SK-N-DZ (cell line): ENCODE measurements around the gene TOP3B.

Experiments used
- DNase-seq: peaks from one replicate; pipeline ENCODE4 v3.0.0-alpha.2; 2015; ENCODE audit warnings: low spot score

TOP3B gene

DNA sequence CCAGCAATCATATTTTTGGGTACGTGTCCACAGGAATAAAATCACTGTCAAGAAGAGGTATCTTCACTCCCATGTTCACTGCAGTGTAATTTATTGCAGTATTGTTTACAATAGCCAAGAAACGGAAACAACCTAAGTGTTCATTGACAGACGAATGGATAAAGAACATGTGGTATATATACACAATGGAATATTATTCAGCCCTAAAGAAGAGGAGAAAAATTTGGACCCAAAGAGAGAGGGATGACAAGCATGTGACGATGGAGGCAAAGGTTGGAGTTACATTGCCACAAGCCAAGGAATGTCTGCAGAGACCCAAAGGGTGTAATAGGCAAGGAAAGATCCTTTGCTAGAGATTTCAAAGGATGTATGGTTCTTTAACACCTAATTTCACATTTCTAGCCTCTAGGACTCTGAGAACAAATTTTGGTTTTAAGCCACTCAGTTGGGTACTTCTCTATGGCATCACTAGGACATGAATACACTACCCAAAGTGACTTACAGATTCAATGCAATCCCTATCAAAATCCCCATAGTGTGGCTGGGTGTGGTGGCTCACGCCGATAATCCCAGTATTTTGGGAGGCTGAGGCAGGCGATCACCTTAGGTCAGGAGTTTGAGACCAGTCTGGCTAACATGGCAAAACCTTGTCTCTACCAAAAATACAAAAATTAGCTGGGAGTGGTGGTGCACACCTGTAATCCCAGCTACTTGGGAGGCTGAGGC lies 31.1 kb upstream of the TOP3B start:
- DNase-seq, result no peak

DNA sequence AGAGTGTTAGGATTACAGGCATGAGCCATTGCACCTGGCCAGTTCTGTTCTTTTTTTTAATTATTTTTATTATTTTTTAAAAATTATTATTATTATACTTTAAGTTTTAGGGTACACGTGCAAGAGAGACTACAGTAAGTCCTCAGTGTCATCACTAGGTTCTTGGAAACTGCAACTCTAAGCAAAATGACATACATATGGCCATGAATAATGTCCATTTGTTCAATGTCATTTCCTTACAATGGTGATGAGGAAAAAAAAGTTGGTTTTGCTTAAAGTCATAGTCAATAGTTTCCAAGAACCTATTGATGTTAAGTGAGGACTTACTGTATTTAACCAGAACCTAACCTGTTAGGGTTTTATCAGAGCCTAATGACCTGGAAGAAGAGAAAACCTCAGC lies 29.4 kb upstream of the TOP3B start:
- DNase-seq, result no peak

DNA sequence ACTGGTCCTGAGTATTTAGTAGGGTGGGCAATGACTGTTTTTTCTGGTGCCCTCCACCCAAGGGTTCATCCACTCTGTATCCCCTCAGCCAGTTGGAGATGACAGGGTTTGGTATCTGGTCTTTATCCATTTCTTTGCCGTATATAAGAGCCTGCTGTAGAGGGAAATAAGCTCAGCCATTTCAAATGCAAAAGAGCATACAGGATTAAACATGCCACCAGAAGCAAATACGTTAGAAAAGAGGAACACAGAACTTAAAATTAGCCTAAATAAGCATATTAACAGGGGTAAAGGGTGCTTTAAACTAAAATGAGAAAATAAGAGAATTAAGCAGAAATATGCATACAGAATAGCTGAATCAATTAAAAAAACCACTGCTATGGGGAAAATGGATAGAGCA lies 27.8 kb upstream of the TOP3B start:
- no peak for DNase-seq

DNA sequence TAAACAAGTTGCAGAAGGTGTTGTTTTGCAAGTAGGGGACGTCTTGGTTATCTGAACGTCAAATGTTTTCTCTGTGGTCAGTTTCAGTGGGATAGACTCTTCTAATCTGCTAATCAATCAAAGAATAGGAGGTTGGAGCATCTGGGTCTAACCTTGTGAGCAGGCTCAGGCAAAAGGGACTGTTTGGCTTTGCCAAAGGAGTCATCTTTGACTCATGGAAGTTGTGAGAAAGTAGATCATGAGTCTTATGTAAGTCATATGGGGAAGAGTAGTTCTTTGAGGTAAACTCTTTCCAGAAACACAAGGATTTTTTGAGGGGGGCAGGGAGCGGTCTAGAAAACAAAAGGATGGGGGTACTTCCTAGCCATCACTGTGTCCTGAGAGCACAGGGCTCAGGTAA lies 27.1 kb upstream of the TOP3B start:
- no peak for DNase-seq

DNA sequence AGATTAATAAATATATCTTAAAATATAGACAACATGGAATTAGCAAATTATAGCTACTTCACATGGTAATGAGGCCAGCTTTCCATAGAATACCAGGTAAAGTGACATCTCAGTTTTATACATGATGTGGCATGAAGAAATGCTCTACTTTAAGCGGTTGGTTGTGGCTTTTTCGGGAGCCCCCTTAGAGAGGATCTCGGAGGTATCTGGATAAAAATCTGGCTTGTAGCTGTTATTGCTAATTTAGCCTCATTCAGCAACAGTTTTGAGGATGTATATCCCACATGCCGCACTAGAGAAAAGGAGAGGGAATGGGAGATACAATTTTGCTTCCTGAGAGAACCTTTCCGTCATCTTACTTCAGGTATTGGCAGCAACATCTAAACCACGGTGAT lies 24.0 kb upstream of the TOP3B start:
- DNase-seq, result no peak

DNA sequence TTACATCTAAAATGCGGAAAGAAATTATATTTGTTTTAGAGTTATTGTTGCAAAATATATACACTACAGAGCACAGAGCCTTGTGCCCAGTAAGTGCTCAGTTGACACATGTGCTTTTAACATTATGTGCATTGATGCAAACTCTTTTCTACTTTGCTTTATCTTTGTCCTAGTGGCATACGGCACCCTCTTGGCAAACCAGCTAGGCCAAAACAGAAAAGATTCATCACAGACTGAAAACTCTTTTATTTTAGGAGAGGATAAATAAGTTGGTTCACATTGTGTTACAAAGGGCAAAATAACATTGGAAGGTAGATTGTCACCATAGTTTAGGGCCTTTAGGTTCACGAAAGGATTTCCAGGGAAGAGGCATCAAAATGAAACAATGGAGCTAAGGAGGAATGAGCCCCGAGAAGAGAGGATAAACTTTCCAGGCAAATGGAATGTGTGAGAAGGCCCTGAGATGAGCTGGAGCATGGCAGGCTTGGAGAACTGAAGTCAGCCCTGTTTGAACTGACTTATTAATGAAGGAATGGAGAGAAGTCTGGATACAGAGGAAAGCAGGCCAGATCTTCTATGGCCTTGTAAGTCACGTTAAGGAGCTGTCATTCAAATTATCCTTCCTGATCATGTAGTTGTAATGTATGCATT lies 23.5 kb upstream of the TOP3B start:
- no peak for DNase-seq

DNA sequence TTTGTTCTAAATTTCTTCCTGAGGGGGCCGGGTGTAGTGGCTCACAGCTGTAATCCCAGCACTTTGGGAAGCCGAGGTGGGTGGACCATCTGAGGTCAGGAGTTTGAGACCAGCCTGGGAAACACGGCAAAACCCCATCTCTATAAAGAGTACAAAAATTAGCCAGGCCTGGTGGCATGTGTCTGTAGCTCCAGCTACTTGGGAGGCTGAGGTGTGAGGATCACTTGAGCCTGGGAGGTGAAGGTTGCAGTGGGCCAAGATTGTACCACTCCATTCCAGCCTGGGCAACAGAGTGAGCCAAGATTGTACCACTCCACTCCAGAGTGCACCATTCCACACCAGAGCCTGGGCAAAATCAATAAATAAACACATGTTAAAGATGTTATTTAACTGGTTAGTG lies 20.6 kb upstream of the TOP3B start:
- no peak for DNase-seq

DNA sequence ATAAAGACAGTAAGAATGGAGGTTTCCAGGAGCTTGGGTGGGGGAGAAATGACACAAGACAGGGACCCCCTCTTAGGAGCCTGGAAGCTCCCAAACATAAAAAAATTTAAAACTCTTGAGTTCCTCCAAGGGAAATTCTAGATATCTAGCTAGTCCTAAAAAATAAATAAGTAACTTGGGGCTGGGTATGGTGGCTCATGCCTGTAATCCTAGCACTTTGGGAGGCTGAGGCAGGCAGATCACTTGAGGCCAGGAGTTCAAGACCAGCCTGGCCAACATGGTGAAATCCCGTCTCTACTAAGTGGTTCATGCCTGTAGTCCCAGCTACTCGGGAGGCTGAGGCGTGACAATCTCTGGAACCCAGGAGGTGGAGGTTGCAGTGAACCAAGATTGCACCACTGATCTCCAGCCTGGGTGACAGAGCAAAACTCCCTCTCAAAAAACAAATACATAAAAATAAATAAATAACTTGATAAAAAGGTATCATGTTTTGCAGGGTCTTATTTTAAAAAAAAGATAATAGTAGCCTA lies 20.0 kb upstream of the TOP3B start:
- no peak for DNase-seq

DNA sequence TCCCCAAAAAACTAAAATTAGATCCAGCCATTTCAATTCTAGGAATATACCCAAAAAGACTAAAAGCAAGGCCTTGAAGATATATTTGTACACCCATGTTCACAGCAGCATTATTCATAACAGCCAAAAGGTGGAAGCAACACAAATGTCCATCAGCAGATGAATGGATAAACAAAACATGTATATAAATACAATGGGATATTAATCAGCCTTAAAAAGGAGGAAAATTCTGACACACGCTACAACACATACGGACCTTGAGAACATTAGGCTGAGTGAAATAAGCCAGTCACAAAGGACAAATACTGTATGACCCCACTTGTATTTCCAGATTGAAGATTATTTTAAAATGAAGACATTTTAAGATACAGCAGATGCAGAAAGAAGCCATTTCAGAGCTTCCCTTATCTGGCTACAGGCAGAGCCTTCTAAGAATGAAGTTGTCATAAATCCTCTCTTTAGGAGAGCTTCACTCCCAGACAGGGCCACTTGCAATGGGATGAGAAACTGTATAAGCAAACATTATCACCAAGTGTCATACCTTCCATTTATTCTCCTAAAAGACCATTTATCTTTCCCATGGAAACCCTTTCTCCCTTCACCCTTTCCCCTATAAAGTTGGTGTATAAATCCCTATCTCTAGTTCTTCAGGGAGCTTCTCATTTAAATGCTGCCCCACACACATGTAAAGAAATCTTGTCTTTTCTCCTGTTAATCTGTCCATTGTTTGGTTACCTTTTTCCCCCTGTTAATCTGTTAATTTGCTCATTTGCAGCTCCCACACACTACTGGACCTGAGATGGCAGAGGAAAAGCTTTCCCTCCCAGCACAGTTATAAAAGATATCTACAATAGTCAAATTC lies 19.3 kb upstream of the TOP3B start:
- DNase-seq, result no peak

DNA sequence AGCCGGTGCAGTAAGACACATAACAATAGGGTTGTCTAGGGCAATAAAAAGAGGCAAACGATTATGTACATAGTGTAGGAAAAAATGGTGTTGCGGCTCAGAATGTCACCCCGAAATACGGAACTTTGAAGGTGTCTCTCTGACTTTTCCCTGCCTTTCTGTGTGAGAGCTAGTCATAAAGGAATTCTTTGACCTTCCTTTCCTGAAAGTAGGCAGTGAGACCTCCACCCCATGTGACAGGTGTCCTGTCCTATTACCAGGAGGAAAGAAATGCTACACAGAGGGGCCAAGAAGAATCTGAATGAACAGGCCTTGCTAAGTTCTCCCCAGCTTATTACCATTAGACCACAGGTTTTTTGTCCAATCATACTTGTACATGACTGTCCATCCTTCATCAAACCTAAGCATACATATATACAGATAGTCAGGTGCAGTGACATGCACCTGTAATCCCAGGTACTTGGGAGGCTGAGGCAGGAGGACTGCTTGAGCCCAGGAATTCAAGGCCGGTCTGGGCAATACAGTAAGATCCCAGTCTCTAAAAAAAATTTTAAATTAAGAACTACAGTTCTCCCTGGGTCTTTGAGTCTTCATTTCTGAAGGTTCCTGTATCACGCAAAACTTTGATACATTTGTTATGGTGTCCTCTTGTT lies 16.1 kb upstream of the TOP3B start:
- DNase-seq, result no peak

DNA sequence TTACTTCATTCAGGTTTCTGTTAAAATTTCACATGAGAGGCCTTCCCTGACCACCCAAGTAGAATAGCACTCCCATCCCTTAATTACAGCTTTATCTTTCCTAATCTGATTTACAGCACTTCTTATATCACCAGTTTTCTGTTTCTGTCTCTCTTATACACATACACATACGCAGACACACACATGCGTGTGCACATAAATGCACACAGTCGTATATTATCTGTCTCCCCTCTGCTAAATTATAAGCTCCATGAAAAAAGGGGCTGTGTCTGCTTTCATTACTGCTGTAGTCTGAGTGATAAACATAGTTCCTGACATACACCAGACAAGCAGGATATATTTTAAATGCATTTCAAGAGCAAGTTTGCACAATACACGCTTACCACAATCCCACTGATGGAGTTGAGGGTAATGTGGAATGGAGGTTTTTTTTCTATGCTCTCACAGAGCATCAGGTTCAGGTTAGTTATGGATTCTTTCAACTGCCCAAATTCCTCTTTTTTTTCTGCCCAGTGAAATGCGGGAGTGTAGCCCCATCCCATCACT lies 13.7 kb upstream of the TOP3B start:
- DNase-seq, result peak; percentile 22

DNA sequence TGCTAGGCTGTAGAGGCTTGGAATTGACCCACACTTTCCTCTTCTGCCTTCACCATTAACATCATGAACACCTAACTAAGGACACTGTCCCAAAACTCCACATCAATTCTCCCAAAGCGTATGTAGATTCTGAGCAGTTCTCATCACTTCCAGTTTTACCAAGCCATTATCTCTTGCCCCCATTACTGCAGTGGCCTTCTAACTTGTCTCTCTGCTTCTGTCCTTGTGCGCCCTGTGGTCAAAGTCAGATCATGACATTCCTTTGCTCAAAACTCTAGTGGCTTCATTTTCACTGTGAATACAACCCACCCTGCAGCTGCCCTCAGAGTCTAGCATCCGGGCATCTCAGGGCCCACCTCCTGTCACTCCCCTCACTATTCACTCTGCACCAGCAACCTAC lies 13.1 kb upstream of the TOP3B start:
- no peak for DNase-seq

DNA sequence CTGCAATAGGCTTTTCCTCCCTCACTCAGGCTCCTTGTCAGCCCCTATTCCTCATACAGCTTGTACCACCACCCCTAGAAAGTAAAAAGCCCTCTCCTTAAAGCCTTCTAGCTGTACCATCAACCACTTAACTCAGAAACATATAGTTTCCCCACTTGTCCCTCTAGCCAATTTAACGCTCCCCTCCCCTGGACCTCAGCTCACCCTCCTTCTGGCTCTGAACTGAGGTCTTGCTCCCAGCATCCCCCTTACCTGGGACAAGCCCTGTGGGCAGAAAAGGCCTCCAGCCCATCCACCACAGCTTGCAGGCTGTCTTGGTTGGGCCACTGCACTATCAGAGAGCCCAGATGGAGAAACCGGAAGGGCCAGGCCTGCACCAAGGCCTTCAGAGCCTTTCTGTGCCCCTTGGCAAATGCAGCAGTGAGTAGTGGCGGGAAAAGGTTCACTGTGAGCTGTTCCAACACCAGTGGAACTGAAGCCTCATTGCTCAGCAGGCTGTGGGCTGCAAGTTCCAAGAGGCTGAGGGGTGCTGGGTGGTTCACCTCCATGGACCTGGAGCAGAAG lies 12.4 kb upstream of the TOP3B start:
- DNase-seq, result no peak

DNA sequence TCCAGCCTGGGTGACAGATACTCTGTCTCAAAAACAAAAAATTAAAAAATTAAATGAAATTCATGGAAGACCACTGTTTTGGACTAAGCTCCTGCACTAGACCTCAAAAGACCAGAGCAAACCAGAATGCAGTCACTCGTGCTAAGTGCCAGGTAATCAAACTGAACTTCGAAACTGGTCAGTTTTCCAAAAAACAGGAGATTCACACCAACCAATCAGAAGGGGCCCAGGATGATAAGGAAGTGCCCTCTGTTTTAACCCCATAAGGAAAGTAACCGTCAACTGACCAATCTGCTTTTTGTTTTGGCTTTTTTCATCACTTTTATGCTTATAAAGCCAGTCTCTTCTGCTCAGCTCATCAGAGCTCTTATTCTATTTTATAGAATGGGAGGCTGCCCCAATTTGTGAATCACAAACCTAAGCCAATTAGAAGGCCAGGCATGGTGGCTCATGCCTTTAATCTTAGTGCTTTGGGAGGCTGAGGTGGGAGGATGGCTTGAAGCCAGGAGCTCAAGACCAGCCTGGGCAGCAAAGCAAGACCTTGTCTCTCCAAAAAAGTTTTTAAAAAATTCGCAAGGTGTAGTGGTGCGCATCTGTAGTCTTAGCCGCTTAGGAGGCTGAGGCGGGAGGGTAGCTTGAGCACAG lies 10.1 kb upstream of the TOP3B start:
- no peak for DNase-seq

DNA sequence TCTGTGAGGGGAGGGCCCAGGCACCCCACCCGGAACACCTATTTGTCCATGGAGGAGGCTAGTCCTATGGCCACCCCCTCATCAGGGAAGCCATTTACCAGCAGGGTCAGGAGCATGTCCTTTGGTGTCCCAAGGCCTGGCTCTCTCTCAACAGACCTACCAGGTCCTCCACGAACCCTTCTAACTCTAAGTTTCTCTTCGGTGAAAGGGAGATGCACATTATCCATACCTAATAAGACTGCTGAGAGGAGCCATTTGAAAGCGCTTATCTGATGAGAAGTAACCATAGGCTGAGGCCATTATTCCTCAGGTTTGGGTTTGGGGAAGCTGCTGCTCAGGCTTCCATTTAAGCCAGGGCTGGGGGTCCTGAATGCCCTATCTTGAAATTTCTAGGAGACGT lies 9.2 kb upstream of the TOP3B start:
- DNase-seq, result no peak

DNA sequence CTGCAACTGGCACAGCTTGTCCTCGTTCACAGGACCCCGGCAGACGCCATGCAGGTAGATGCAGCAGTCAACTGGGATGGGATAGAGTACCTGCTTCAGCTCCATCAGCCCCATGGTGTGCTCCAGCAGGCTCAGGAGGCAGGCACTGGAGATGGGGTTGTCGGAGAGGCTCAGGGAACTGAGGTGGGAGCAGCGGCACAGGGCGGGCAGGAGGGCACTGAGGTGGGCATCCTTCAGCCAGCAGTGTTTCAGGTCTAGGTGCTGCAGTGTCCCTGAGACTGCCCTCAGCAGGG lies 8.7 kb upstream of the TOP3B start:
- no peak for DNase-seq

DNA sequence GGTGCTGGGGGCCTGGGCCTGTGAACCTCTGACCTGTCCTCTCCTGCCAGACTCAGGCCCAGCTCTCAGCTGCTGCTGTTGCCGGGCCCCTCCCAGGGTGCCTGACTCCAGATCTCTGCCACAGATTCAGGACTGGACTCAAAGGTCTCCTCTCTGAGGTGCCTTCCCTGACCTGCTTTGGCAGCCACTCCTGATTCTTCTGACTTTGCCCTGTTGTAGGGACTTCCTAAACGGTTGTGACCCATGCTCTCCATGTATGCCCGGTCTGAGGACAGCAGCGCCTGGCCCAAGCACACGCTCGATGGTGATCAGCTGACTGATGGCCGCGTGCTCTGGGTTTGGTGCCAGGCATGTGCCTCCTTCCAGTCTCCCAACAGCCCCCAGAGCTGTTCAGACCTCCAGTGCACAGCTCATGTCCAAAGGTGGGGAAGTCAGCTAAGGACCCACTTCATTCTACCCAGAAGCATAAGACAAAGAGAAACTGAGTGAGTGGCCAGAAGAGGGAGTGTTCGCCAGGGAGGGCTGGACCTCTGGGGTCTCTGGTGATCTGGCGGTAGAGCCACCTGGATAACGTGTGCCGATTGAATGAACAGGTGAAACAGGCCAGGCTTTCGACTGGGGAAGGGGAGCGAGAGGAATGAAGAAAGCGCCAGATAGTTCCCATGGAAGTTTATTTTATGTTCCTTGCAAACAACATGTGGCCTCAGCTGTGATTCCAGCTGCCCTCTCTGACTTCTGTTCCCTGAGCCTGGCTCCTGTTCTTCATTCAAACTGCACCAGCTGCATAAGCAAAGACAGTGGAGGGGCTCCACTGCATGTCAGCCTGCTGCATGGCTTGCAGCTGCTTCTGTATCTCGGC lies 8.1 kb upstream of the TOP3B start:
- peak; percentile 41 for DNase-seq

DNA sequence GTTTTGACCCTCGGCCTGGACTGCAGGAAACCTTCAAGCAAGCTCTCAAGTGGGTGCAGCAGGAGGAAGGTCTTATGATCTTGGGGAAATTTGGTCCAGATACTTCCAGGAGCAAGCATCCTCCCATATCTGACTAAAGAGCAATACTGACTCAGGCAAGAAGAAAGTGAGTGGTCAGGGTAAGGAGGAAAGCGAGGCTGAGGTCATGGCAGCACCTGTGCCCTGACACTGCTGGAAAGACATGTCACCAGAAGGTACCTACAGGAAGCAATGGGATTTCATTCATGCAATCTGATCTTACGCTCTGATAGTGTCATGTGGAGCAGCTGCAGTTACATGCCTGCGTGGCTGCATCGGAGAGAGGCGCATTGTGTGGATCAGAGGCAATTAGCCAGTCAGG lies 6.5 kb upstream of the TOP3B start:
- peak; percentile 85 for DNase-seq

DNA sequence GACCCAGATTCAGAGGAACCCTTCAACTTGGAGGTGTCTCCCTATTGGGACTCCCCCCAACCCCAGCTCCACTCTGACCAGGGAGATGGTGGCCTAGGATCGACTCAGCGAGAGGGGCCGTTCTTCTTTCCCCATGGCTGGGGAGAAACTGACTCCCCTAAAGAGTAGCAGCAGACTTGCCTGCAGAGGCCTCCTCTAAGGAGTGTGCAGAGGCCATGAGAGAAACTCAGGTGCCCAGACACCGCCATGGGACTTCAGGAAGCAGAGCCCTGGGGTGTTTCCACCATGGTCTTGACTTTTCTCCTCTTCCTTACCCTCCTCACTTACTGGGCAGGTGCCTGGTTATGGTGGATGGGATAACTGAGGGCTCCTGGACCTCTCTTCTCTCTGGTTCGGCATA lies 2.6 kb upstream of the TOP3B start:
- no peak for DNase-seq

DNA sequence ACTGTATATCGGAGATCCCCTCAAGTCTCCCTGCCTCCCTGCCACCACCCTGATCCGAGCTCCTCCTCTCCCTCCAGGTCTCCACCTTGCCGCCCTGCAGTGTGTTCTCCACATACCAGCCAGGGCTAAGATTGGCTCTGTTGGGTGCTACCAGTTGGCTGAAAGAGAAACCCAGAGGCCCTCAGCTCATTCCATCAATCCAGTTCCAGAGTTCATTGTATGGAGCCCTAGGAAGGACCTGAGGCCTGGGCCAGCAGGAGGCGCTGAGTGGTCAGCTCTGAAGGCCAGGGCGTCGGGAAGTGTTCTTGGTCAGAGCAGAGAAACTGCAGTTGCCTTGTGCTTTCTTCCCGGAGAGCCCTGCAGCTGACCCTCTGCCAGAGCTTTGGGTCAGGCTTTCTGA lies 2.2 kb upstream of the TOP3B start:
- no peak for DNase-seq
